Measurements from ENCODE around the gene ECI1.
A peak's percentile ranks its signal among the peaks of the same experiment; 100 is the strongest.
"Not testable (repeated sequence)": the region's sequence is repeated elsewhere in the genome, so short reads cannot be mapped to it uniquely, and the experiment has no call there.

The ECI1 gene

GRCh38 chr16:2273484-2273883 is 22.1 kb upstream of the ECI1 start:
- H3K27me3 Mint-ChIP-seq, result no peaks in the 10 kb centered on the region
- H3K27ac Mint-ChIP-seq, result peak overlapping the region; percentile 71
- no peak overlapping the region for H3K4me3 Mint-ChIP-seq
- no peaks in the 10 kb centered on the region for H3K9me3 Mint-ChIP-seq
- peaks cover 20% of the 10 kb centered on the region for H3K36me3 Mint-ChIP-seq (ENCODE audit: low read depth)
- peaks cover 36% of the 10 kb centered on the region for H3K4me1 Mint-ChIP-seq (ENCODE audit: low read depth)
- intact Hi-C loops (cut with micrococcal nuclease), result no loop called here

- intact Hi-C loops (cut with micrococcal nuclease), result no loop called here
- Mint-ChIP-seq H3K27ac (no peak overlapping the region), H3K9me3 (no peaks in the 10 kb centered on the region), H3K36me3 (ENCODE audit: low read depth) (peaks cover 34% of the 10 kb centered on the region), H3K27me3 (no peaks in the 10 kb centered on the region), H3K4me3 (no peak overlapping the region), H3K4me1 (ENCODE audit: low read depth) (peaks cover 36% of the 10 kb centered on the region)
Measured at GRCh38 chr16:2271848-2272461, 20.6 kb upstream of the ECI1 start.

DNA sequence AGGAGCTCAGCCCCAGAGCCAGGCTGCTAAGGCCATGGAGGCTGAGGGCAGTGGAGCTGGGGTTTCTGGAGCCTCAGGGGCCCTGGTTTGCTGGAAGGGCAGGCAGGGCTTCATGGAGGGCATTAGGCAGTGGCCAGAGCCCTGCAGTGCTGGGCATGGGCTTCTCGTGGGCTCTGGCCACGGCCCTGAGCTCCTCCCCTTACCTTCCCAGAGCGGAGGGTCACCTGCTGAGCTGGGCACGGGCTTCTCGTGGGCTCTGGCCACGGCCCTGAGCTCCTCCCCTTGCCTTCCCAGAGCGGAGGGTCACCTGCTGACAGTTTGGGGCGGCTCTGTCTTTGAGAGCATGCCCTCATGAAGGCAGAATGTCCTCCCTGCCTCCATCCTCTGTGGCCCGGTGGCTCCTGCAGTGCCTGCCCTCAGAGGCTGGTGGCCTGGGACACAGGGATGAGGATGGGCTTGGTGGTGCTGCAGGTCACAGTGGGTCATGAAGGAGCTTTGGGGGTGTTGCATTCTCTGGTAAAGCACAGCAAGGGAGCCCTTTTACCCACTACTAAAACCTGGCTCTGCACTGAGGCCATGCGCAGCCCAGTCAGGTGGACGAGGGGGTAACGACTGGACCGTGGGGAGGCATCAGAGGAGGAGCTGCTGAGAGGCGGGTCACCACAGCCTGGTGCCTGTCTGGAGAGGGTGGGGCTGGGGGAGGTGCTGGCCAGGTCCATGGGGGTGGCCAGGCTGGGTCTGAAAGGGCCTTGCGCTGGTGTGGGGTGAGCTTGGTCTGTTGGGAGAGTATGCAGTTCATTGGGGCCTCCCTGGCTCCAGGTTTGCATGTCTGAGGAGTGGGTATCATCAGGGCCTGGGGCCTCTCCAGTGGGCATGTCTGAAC is 19.4 kb upstream of the ECI1 start:
- Mint-ChIP-seq H3K4me3 (no peak overlapping the region), H3K36me3 (ENCODE audit: low read depth) (peaks cover 45% of the 10 kb centered on the region), H3K4me1 (ENCODE audit: low read depth) (peaks cover 47% of the 10 kb centered on the region), H3K9me3 (no peaks in the 10 kb centered on the region), H3K27ac (no peak overlapping the region), H3K27me3 (no peaks in the 10 kb centered on the region)
- intact Hi-C loops (cut with micrococcal nuclease), result no loop called here

- Mint-ChIP-seq H3K4me3 (no peak overlapping the region), H3K27me3 (no peaks in the 10 kb centered on the region), H3K36me3 (ENCODE audit: low read depth) (peaks cover 53% of the 10 kb centered on the region), H3K27ac (peak overlapping the region; percentile 98), H3K4me1 (ENCODE audit: low read depth) (peaks cover 52% of the 10 kb centered on the region), H3K9me3 (no peaks in the 10 kb centered on the region)
- intact Hi-C loops (cut with micrococcal nuclease), result no loop called here
Measured at GRCh38 chr16:2270070-2270462, 18.7 kb upstream of the ECI1 start.

DNA sequence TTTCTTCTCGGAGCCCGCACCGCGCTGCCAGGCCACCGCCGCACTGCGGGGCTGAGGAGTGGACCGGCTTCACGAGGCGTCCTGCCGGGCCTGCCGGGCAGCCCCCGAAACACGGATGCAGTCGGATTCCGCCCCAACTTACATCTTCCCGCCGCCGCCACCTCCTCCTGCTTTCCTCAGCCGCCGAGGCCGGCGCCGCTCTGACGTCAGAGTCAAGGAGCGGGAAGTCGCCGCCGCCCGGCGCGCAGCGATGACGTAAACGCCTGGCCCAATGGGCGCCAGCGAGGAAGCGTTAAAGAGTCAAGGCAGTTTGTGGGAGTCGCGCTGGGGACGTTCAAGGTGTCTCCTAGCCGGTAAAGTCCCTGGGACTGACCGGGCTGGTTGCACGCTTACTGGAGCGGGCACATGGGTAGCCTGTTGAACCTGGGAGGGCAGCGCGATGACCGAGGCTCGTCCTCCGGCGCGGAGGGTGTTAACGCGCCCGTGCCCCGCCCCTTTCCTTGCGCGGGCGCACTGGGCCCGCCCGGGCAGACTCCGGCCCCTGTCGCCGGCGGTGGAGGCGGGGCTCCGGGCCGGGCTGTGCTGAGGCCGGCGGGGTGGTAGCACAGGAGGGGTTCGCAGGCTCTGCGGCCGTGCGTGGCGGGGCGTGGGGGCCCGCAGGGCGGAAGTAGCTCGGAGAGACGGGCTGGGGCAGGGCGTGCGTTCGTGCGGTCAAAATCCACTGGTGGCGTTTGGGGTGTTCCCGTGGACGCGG is 16.7 kb upstream of the ECI1 start, which contains the start of gene RNPS1:
Gene RNPS1, minus strand, starts transcription at position 214 of the 754 bp plus-strand sequence. CDS start 3,483 bp downstream, outside the sequence.
- Mint-ChIP-seq H3K4me1 (ENCODE audit: low read depth) (peaks cover 62% of the 10 kb centered on the region), H3K36me3 (ENCODE audit: low read depth) (peaks cover 66% of the 10 kb centered on the region), H3K4me3 (peak within 1 kb of the TSS; percentile 97), H3K9me3 (no peaks in the 10 kb centered on the region), H3K27ac (peak within 1 kb of the TSS; percentile 98), H3K27me3 (no peaks in the 10 kb centered on the region)
- intact Hi-C loops (cut with micrococcal nuclease), result loop anchor here (1.0 to 10.0 kb wide), 2 partner anchors 17 to 237 kb away; partner anchors contain the start of gene ECI1

DNA sequence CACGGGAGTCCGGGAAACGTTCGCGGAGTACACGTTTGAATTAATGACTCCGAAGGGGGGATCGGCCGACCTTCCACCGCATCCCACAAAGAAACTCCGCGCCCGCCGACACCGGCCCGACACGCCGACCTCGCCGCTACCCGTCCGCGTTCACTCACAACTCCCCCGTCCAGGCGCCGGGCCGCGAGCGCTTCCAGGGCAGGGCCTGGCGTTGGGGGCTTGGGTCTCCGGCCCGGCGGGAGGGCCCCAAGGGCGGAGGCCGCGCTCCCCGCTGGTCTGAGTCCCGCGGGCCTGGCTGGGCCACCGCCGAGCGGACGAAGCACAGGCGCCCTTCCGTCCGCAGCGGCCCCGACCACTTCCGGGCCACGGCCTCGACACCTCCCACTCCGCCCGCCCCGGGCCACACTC is 16.1 kb upstream of the ECI1 start:
- H3K27me3 Mint-ChIP-seq, H3K9me3 Mint-ChIP-seq: not testable (repeated sequence)
- H3K27ac Mint-ChIP-seq, result peak overlapping the region; percentile 98
- intact Hi-C loops (cut with micrococcal nuclease), result loop anchor here (10.0 kb wide), 1 partner anchor 237 kb away; no protein-coding TSS in a partner anchor
- peaks cover 70% of the 10 kb centered on the region for H3K36me3 Mint-ChIP-seq (ENCODE audit: low read depth)
- H3K4me1 Mint-ChIP-seq (ENCODE audit: low read depth), result peaks cover 56% of the 10 kb centered on the region
- peak overlapping the region; percentile 97 for H3K4me3 Mint-ChIP-seq

GRCh38 chr16:2266887-2267286 is 15.5 kb upstream of the ECI1 start:
- Mint-ChIP-seq H3K27ac (peak overlapping the region; percentile 98), H3K4me1 (ENCODE audit: low read depth) (peaks cover 51% of the 10 kb centered on the region), H3K4me3 (peak overlapping the region; percentile 97), H3K36me3 (ENCODE audit: low read depth) (peaks cover 76% of the 10 kb centered on the region)
- H3K9me3 Mint-ChIP-seq, H3K27me3 Mint-ChIP-seq: not testable (repeated sequence)
- intact Hi-C loops (cut with micrococcal nuclease), result loop anchor here (10.0 kb wide), 1 partner anchor 238 kb away; no protein-coding TSS in a partner anchor

DNA sequence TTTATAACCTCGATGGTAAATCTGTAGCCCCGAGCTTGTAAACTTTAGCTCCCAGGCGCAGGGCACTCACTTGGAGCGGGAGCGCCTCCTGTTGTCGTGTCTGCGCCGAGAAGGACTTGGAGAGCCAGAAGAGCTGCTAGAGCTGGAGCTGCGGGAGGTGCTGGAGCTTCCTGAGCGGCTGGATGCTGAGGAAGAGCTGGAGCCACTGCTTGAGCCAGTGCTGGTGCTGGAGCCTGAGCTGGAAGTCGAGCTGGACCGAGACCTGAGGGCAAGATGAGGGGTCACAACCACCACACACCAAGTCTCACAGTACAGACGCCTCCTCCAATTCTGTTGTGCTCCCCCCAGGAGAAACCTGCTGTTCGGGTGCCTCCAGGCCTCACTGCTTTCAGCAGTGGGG is 11.6 kb upstream of the ECI1 start:
- H3K27ac Mint-ChIP-seq, H3K9me3 Mint-ChIP-seq, H3K4me3 Mint-ChIP-seq, H3K27me3 Mint-ChIP-seq: not testable (repeated sequence)
- Mint-ChIP-seq H3K4me1 (ENCODE audit: low read depth) (peaks cover 26% of the 10 kb centered on the region), H3K36me3 (ENCODE audit: low read depth) (peaks cover 99% of the 10 kb centered on the region)
- intact Hi-C loops (cut with micrococcal nuclease), result loop anchor here (10.0 kb wide), 1 partner anchor 242 kb away; no protein-coding TSS in a partner anchor

GRCh38 chr16:2260250-2260649 is 8.9 kb upstream of the ECI1 start:
- H3K27me3 Mint-ChIP-seq, result no peaks in the 10 kb centered on the region
- H3K9me3 Mint-ChIP-seq, result no peaks in the 10 kb centered on the region
- H3K36me3 Mint-ChIP-seq (ENCODE audit: low read depth), result peaks cover 100% of the 10 kb centered on the region
- H3K4me3 Mint-ChIP-seq, result no peak overlapping the region
- intact Hi-C loops (cut with micrococcal nuclease), result loop anchor here (10.0 kb wide), 1 partner anchor 245 kb away; no protein-coding TSS in a partner anchor
- H3K27ac Mint-ChIP-seq, result no peak overlapping the region
- H3K4me1 Mint-ChIP-seq (ENCODE audit: low read depth), result peaks cover 11% of the 10 kb centered on the region

- H3K36me3 Mint-ChIP-seq (ENCODE audit: low read depth), result peaks cover 100% of the 10 kb centered on the region
- H3K27me3 Mint-ChIP-seq; H3K4me1 Mint-ChIP-seq (ENCODE audit: low read depth); H3K9me3 Mint-ChIP-seq; H3K4me3 Mint-ChIP-seq; intact Hi-C loops (cut with micrococcal nuclease); H3K27ac Mint-ChIP-seq: not testable (repeated sequence)
Measured at GRCh38 chr16:2258530-2258929, 7.1 kb upstream of the ECI1 start.

- H3K27me3 Mint-ChIP-seq, result no peaks in the 10 kb centered on the region
- no peak overlapping the region for H3K27ac Mint-ChIP-seq
- H3K9me3 Mint-ChIP-seq, result no peaks in the 10 kb centered on the region
- H3K36me3 Mint-ChIP-seq (ENCODE audit: low read depth), result peaks cover 100% of the 10 kb centered on the region
- H3K4me3 Mint-ChIP-seq, result no peak overlapping the region
- no peaks in the 10 kb centered on the region for H3K4me1 Mint-ChIP-seq (ENCODE audit: low read depth)
- intact Hi-C loops (cut with micrococcal nuclease), result no loop called here
Measured at GRCh38 chr16:2257726-2258125, 6.3 kb upstream of the ECI1 start.

GRCh38 chr16:2256531-2257140 is 5.2 kb upstream of the ECI1 start:
- H3K27me3 Mint-ChIP-seq, result no peaks in the 10 kb centered on the region
- no peak overlapping the region for H3K4me3 Mint-ChIP-seq
- peak overlapping the region; percentile 9 for H3K27ac Mint-ChIP-seq
- H3K9me3 Mint-ChIP-seq, result no peaks in the 10 kb centered on the region
- peaks cover 91% of the 10 kb centered on the region for H3K36me3 Mint-ChIP-seq (ENCODE audit: low read depth)
- H3K4me1 Mint-ChIP-seq (ENCODE audit: low read depth), result peaks cover 5% of the 10 kb centered on the region
- intact Hi-C loops (cut with micrococcal nuclease), result no loop called here

DNA sequence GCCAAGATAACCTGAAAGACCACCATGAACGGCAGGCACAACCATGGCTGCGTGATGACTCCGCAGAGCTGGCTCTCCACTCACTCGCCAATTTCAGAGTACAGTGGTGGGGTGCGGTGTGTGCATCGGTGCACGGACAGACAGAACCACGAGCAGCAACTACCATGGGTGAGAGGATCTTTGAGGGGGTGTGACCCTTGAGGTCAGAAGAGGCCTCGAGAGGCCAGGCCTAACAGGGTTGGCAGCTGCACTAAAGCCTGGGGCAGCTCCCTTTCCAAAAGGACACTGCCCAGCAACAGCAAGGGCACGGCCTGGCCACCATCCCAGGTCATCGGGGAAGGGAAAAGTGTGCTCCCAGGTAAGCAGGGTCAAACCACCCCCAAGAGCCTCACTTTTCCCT is 1.9 kb upstream of the ECI1 start:
- no peaks in the 10 kb centered on the region for H3K9me3 Mint-ChIP-seq
- peaks cover 12% of the 10 kb centered on the region for H3K4me1 Mint-ChIP-seq (ENCODE audit: low read depth)
- H3K4me3 Mint-ChIP-seq, result no peak overlapping the region
- H3K36me3 Mint-ChIP-seq (ENCODE audit: low read depth), result peaks cover 61% of the 10 kb centered on the region
- H3K27ac Mint-ChIP-seq, result no peak overlapping the region
- H3K27me3 Mint-ChIP-seq, result no peaks in the 10 kb centered on the region
- intact Hi-C loops (cut with micrococcal nuclease), result no loop called here

Measured in dendritic cell treated with granulocyte-macrophage colony-stimulating factor and Interleukin-4, amounts not matched to agents 40 ng/mL and 50 ng/mL, for 4 days (primary cell).